GM19463 (cell line): Measurements from ENCODE around the gene CUL7.
A peak's percentile ranks its signal among the peaks of the same experiment; 100 is the strongest.
"Not testable (repeated sequence)": the region's sequence is repeated elsewhere in the genome, so short reads cannot be mapped to it uniquely, and the experiment has no call there.

Experiments
- ATAC-seq: cut with Tn5 transposase; IDR thresholded peaks from one replicate; pipeline ENCODE4 v1.9.1; 2021; ENCODE audit warnings: mild to moderate bottlenecking, moderate library complexity; ENCODE audit not compliant: unreplicated experiment

Gene CUL7

DNA sequence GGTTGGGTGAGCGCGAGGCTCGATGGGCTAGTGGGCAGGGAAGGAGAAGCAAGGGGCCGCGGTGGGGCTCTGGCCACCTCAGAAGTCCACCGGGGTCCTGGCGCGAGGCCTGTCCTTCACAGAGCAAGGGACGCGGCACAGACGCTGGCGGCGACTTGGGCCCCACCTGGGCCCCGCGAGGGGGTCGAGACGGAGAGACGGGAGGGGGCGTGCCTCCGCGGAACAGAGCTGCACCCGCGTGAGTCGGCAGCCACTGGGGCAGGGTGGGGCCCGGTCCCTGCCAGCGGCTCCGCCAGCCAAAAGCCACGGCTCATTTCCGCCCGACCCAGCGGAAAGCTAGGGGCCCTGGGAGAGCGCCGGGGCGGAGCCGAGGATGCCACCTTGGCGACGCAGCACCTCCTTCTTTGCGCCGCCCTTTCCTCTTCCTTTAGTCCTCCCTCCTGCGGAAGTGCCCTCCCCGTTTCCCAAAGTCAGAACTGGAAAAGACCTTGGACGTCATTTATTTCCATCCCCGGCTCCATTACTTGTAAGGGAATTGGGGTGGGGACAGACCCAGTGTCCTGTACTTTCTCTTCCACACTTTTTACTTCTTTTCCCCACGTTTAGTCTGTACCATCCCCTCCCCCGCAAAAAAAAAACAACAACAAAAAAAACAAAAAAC lies at the start of gene CUL7:
CUL7 (minus strand) TSS at position 307 of the 661 bp plus-strand sequence. CDS start 1,063 bp downstream, outside the sequence.
- peak; percentile 95 for ATAC-seq

DNA sequence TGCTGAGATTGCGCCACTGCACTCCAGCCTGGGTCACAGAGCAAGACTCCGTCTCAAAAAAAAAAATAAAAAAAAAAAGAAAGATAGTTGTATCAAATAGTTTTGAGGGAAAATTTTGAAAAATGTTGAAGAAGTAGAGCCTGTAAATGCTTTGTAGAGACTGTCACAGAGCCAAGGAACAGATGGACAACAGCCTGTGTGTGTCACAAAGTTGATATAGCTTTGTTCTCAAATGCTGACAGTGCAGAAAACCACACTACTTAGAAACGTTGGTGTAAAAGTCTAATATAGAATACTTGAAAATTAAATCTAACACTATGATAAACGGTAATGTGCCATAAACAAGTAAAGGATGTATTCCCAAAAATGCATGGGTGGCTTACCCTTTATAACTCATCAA lies 47.8 kb upstream of the CUL7 start:
- ATAC-seq, result no peak

DNA sequence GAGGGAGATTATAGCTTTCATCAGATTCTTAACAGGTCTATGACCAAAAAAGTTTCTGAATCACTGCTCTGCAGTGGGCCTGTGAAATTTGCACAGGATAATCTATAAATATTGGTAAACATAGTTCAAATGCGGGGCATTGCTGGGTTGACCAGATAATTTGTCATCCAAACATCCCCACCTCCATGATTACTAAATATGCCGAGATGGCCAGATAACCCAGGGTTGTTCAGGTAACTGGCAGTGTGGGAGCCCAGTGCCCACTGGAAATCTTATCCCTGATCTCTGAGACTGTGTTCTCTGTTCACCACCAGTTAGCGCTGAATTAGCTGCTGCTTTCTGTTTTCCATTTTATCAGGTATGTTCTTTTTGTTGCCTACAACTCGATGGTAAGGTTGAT lies 43.9 kb upstream of the CUL7 start:
- ATAC-seq, result no peak

GRCh38 chr6:43097098-43097489 lies 43.4 kb upstream of the CUL7 start:
- ATAC-seq, result no peak

DNA sequence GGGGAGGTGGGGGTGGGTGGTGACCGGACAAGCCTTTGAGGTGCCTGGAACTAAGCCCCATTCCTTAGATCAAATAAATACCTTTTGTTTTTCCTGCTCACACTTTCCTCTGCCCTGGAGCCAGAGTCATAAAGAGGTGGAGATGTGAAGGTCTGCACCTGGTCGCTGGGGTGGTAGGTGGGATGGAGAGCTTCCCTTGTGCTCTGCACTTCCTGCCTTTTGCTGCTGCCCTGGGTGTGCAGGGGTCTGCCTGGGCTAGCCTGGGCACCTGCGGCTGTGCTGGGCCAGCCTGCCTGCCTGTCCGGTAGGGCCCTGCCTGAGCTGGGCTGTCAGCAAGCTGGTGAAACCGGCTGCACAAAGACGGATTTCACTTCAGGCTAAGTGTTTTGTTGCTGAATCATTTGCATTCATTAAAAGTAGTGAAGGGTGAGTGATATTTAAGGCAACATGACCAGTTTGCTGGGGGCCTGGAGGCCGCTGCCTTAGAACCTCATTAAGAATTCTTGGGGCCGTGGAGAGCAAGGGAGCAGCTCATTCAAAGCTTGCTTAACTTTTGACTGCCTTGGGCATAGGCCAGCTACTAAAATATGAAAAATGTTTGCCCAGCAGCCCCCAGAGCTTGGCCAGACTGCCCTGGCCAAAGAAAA lies 42.9 kb upstream of the CUL7 start:
- no peak for ATAC-seq

GRCh38 chr6:43095939-43096338 lies 42.3 kb upstream of the CUL7 start:
- ATAC-seq, result no peak

GRCh38 chr6:43093436-43094289 lies 40.0 kb upstream of the CUL7 start:
- no peak for ATAC-seq

DNA sequence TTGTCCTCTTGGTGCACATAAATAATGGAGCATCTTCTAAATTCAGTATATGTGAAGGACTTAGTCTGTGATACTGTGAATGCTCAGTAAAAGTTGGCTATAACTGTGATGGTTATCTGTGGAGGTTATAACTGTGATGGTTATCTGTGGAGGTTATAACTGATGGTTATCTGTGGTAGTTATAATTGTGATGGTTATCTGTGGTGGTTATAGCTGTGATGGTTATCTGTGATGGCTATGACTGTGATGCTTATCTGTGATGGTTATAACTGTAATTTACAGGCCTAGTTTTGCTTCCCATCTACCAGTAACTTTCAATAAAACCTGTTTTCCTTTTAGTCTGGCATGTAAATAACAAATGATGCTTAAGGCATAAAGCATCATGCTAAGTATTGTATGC lies 39.0 kb upstream of the CUL7 start:
- ATAC-seq, result no peak

DNA sequence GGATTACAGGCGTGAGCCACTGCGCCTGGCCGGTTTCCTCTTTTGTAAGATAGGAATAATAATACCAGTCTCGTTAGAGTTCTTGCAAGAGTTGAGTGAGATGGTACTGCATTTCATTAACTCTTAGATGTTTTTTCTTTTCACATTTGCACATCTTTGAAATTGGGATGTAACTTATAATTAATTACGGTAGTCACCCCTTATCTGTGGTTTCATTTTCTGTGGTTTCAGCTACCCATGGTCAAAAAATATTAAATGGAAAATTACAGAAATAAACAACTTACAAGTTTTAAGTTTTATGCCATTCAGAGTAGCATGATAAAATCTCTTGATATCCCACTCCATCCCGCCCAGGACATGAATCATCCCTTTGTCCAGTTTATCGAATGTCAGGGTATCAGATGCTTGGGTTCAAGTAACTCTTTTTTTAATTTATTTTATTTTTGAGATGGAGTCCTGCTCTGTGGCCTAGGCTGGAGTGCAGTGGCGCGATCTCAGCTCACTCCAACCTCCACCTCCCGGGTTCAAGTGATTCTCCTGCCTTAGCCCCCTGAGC lies 37.9 kb upstream of the CUL7 start:
- no peak for ATAC-seq

GRCh38 chr6:43091020-43091419 lies 37.4 kb upstream of the CUL7 start:
- ATAC-seq, result no peak

GRCh38 chr6:43090559-43090956 lies 36.9 kb upstream of the CUL7 start:
- no peak for ATAC-seq

DNA sequence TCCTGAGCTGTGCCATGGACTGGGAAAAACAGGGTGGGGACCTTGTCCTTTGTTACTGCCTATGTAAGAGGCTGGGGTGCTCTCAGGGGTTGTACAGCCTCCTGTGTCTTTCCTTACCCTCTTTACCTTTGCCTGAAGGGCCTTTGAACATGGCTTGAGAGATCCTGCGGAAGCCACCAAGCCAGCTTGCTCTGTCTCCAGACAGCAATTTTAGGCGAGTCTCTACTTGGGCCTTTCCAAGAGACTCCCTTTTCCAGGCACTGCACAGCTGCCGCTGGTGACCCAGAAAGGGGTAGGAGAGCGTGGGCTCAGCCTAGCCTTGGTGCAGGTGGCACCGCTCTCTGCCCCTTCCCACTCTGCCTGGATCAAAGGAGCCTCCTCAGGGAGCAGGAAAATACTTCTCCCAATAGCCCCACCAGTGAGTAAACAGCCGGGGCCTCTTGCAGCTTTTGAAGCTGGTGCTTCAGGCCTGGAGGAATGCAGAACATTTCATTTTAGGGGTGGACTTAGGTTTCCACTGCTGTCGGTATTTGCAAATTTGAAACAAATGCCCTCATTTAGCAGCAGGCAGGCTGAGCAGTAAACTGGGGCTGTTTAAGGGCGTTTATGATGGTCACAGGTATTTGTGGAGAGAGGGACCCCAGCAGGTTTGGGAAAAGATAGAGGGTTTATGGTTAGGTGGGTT lies 36.4 kb upstream of the CUL7 start:
- no peak for ATAC-seq

- no peak for ATAC-seq
Observed at GRCh38 chr6:43089467-43089866, 35.8 kb upstream of the CUL7 start.

GRCh38 chr6:43088654-43089056 lies 35.0 kb upstream of the CUL7 start:
- no peak for ATAC-seq

GRCh38 chr6:43086022-43086658 lies 32.5 kb upstream of the CUL7 start:
- no peak for ATAC-seq

GRCh38 chr6:43082806-43083655 lies 29.4 kb upstream of the CUL7 start:
- ATAC-seq, result no peak

GRCh38 chr6:43081922-43082321 lies 28.3 kb upstream of the CUL7 start:
- not testable (repeated sequence) for ATAC-seq

GRCh38 chr6:43081043-43081442 lies 27.4 kb upstream of the CUL7 start:
- ATAC-seq, result no peak

GRCh38 chr6:43078691-43079090 lies 25.0 kb upstream of the CUL7 start:
- no peak for ATAC-seq
